ENCODE measurements around the gene KRTAP2-3. TPM values are rescaled to one million over a fixed set of nuclear protein-coding genes. Genes with fewer than 3 reads are reported as not detected.
A peak's percentile ranks its signal among the peaks of the same experiment; 100 is the strongest.
"Not testable (repeated sequence)": the region's sequence is repeated elsewhere in the genome, so short reads cannot be mapped to it uniquely, and the experiment has no call there.

Gene KRTAP2-3
- polyA plus RNA-seq, 2 of the 4 experiments (the other 2 are of a cell fraction), result not detected

DNA sequence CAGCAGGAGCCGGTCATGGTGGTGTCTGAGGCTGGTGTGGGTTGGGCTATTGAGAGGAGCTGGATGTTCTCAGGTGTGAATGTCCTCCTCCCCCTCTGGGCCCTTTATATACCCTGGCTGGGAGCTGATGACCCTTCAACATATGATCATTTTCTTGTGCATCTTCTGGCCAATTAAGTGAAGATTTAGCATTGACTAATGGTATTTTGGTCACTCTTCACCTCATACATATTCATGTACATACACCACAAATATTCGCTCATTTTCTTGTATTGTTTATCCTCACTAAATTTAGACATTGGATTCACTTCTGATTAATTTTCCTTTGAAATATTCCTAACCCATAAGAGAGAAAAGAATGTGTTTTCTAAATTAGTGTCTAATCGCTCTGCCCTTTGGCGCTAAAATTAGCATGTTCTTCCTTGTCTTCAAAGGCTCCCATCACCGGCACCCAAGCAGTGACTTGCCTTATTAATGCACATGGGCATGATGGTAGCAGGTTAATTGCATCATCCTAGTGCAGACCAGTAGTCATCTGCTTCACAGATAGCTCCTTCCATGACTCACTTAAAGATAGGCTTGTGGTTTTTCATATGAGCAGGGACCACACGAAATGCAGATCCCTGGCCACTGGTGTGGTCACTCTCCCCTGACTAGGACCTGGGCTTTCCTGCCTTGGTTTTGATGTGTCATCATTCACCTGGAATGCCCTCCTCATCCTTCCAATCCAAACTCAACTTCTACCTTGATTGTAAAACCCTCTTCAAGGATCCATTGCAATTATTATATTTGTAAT, 6.1 kb upstream of the KRTAP2-3 start, which contains the start of gene KRTAP2-4:
Gene KRTAP2-4, minus strand, starts transcription at position 51 of the 796 bp plus-strand sequence. Its CDS starts 34 bp downstream, at position 17.
- ChIA-PET CTCF (interaction anchor here (1.7 kb wide), 1 partner anchor 156 kb away, joined by 4 read pairs; no protein-coding TSS in a partner anchor), POLR2A (no interaction called here)
- DNase-seq (ENCODE audit: low read depth in 1 of 2, low spot score in 1 of 2), result peak; percentile 24 to 35
- Histone ChIP-seq H3K9me3 (no peaks in the 10 kb centered on the region), H3K4me2 (no peak within 1 kb of the TSS), H3K4me1 (peaks cover 18% of the 10 kb centered on the region), H3K4me3 (no peak within 1 kb of the TSS), H3K27ac (peak within 1 kb of the TSS in 1 of 2 experiments; percentile 41; a peak in 2 of 6 replicates)
- peak; percentile 81 for FAIRE-seq
- WGBS (ENCODE audit: missing lambda C conversion rate), result 80% methylated on average over 6 of the region's 6 CpGs
- TF ChIP-seq RAD21 (conservative IDR thresholded peaks at IDR 0.05 in 1 of 2, IDR thresholded peaks at IDR 0.05 in 1 of 2), result no peak
- no peak for TF ChIP-seq BHLHE40 (IDR thresholded peaks at IDR 0.05; ENCODE audit: low read depth, low read length)
- no peak for TF ChIP-seq USF2 (IDR thresholded peaks at IDR 0.05)
- TF ChIP-seq MAX (IDR thresholded peaks at IDR 0.05), result 0 out of 2 replicates have a peak, but pooled peaks have one; percentile 37
- no peak for TF ChIP-seq POLR2A (IDR thresholded peaks at IDR 0.05; ENCODE audit: low read length)
- TF ChIP-seq CBX2 (IDR thresholded peaks at IDR 0.05; ENCODE audit: borderline replicate concordance, low read depth), result no peak
- TF ChIP-seq E2F6 (IDR thresholded peaks at IDR 0.05; ENCODE audit: borderline replicate concordance, low read depth), result no peak
- no peak for TF ChIP-seq FOSL2 (IDR thresholded peaks at IDR 0.05)
- peak; percentile 60 for TF ChIP-seq FOSL2 (CRISPR knock-in tag; IDR thresholded peaks at IDR 0.05)
- TF ChIP-seq FOSB (CRISPR knock-in tag; IDR thresholded peaks at IDR 0.05), result no peak
- TF ChIP-seq HOXB5 (CRISPR knock-in tag; IDR thresholded peaks at IDR 0.05), result no peak
- TF ChIP-seq JUNB (IDR thresholded peaks at IDR 0.05), result 0 out of 2 replicates have a peak, but pooled peaks have one; percentile 16
- no peak for TF ChIP-seq JUN (IDR thresholded peaks at IDR 0.05)
- TF ChIP-seq RNF2 (IDR thresholded peaks at IDR 0.05; ENCODE audit: borderline replicate concordance, low read depth), result no peak
- peak in 1 of 2 experiments; percentile 61; a peak in 2 of 4 replicates for TF ChIP-seq CEBPB (IDR thresholded peaks at IDR 0.05)
- TF ChIP-seq SMC3 (IDR thresholded peaks at IDR 0.05), result no peak
- 0 out of 6 replicates have a peak, but pooled peaks have one; percentile 32 to 38 for ATAC-seq

DNA sequence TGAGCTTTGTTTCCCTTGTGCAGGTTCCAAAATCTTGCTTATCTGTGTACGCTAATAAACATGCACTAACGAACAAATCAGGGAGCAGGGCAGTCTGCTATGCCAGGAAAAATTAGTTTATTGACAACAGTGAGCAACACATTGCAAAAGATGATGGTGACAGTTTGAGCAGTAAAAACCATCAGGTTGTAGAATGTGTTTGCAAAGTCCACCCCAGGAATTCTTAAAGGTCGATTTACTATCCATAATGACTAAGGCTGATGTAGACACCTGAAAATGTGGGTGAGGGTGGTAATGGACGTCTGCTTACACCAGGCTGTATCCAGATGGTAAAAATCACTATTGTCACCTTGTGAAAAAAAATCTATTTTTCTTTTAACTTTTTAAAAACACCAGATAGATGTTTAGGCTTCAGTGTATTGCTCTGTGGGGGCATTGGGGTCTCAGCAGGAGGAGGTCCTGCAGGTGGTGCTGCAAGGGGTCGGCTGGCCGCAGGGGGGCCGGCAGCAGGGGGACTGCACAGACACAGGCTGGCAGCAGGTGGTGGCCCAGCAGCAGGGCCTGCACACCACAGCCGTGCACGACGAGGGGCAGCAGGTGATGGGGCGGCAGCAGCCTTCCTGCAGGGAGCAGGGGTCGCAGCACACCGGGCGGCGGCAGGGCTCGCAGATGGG, 5.2 kb upstream of the KRTAP2-3 start:
- FAIRE-seq; H3K27ac ChIP-seq; H3K9me3 ChIP-seq; POLR2A ChIA-PET; H3K4me3 ChIP-seq; DNase-seq (ENCODE audit: low read depth in 1 of 2, low spot score in 1 of 2); H3K4me2 ChIP-seq; ATAC-seq: not testable (repeated sequence)
- CTCF ChIA-PET, result interaction anchor here (1.0 to 1.4 kb wide), 2 partner anchors 485 to 598 kb away, joined by 3 to 4 read pairs; no protein-coding TSS in a partner anchor
- peaks cover 24% of the 10 kb centered on the region for H3K4me1 ChIP-seq
- WGBS (ENCODE audit: missing lambda C conversion rate), result 65% methylated on average over 7 of the region's 16 CpGs

GRCh38 chr17:41064301-41064700, 4.4 kb upstream of the KRTAP2-3 start:
- Histone ChIP-seq H3K9me3 (no peaks in the 10 kb centered on the region), H3K4me3 (no peak overlapping the region), H3K4me1 (peaks cover 30% of the 10 kb centered on the region), H3K27ac (no peak overlapping the region), H3K4me2 (no peak overlapping the region)
- ATAC-seq, result no peak
- POLR2A ChIA-PET, result no interaction called here
- CTCF ChIA-PET, result interaction anchor here (1.0 to 1.4 kb wide), 2 partner anchors 485 to 598 kb away, joined by 3 to 4 read pairs; no protein-coding TSS in a partner anchor
- TF ChIP-seq JUN (IDR thresholded peaks at IDR 0.05) (no peak), FOSL2 (IDR thresholded peaks at IDR 0.05) (no peak), FOSL2 (CRISPR knock-in tag; IDR thresholded peaks at IDR 0.05) (no peak), RNF2 (IDR thresholded peaks at IDR 0.05; ENCODE audit: borderline replicate concordance, low read depth) (no peak), ZNF302 (CRISPR knock-in tag; IDR thresholded peaks at IDR 0.05) (no peak), CBX2 (IDR thresholded peaks at IDR 0.05; ENCODE audit: borderline replicate concordance, low read depth) (no peak)
- TF ChIP-seq, protein P1, sequence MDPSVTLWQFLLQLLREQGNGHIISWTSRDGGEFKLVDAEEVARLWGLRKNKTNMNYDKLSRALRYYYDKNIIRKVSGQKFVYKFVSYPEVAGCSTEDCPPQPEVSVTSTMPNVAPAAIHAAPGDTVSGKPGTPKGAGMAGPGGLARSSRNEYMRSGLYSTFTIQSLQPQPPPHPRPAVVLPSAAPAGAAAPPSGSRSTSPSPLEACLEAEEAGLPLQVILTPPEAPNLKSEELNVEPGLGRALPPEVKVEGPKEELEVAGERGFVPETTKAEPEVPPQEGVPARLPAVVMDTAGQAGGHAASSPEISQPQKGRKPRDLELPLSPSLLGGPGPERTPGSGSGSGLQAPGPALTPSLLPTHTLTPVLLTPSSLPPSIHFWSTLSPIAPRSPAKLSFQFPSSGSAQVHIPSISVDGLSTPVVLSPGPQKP (IDR thresholded peaks at IDR 0.05; ENCODE audit: low read depth, low read length), result no peak
- no peak for DNase-seq (ENCODE audit: low read depth in 1 of 2, low spot score in 1 of 2)
- FAIRE-seq, result no peak
- 87% methylated on average over 1 of the region's 1 CpG for WGBS (ENCODE audit: missing lambda C conversion rate)
